Endometrium (tissue), 2 donors: ENCODE data around the gene HAVCR2.
"Not testable (repeated sequence)": the region's sequence is repeated elsewhere in the genome, so short reads cannot be mapped to it uniquely, and the experiment has no call there.

Experiments used
- FAIRE-seq: peaks from 2 replicates; lab custom pipeline; 2012; peaks lifted over from hg19 to GRCh38; lab: Jason Lieb, UNC
- donor health status: control.
- donor health status: control.

HAVCR2 gene

GRCh38 chr5:157088342-157088990 lies 20.4 kb downstream of the HAVCR2 start:
- no peak for FAIRE-seq

GRCh38 chr5:157086751-157087359 lies 22.0 kb downstream of the HAVCR2 start:
- no peak for FAIRE-seq

GRCh38 chr5:157085930-157086329 lies 22.9 kb downstream of the HAVCR2 start:
- no peak for FAIRE-seq

- FAIRE-seq, result no peak
Measured at GRCh38 chr5:157080286-157080685, 28.6 kb downstream of the HAVCR2 start.

- no peak for FAIRE-seq
Measured at GRCh38 chr5:157076558-157076957, 32.3 kb downstream of the HAVCR2 start.

GRCh38 chr5:157072508-157072907 lies 36.3 kb downstream of the HAVCR2 start:
- FAIRE-seq, result no peak

- no peak for FAIRE-seq
Measured at GRCh38 chr5:157069949-157070348, 38.9 kb downstream of the HAVCR2 start.

GRCh38 chr5:157068785-157069184 lies 40.1 kb downstream of the HAVCR2 start:
- no peak for FAIRE-seq

GRCh38 chr5:157068339-157068738 lies 40.5 kb downstream of the HAVCR2 start:
- no peak for FAIRE-seq

- FAIRE-seq, result no peak
Measured at GRCh38 chr5:157067005-157067404, 41.8 kb downstream of the HAVCR2 start.

- FAIRE-seq, result no peak
Measured at GRCh38 chr5:157066080-157066479, 42.8 kb downstream of the HAVCR2 start.

GRCh38 chr5:157063776-157064430 lies 44.9 kb downstream of the HAVCR2 start:
- FAIRE-seq, result no peak

- FAIRE-seq, result no peak
Measured at GRCh38 chr5:157059891-157060290, 49.0 kb downstream of the HAVCR2 start.

- FAIRE-seq, result no peak
Measured at GRCh38 chr5:157059093-157059539, 49.7 kb downstream of the HAVCR2 start, which contains the start of gene HAVCR1. Gene HAVCR1 (minus strand): TSS chr5:157059116. CDS start chr5:157057943, 1,173 bp downstream.

GRCh38 chr5:157057459-157058370 lies 51.1 kb downstream of the HAVCR2 start:
- FAIRE-seq, result no peak

GRCh38 chr5:157056848-157057247 lies 52.0 kb downstream of the HAVCR2 start:
- not testable (repeated sequence) for FAIRE-seq

GRCh38 chr5:157051604-157052245 lies 57.1 kb downstream of the HAVCR2 start:
- no peak for FAIRE-seq

- no peak for FAIRE-seq
Measured at GRCh38 chr5:157050050-157050449, 58.8 kb downstream of the HAVCR2 start.

- FAIRE-seq, result no peak
Measured at GRCh38 chr5:157049605-157050004, 59.2 kb downstream of the HAVCR2 start.

GRCh38 chr5:157047898-157048297 lies 60.9 kb downstream of the HAVCR2 start:
- no peak for FAIRE-seq

GRCh38 chr5:157047016-157047415 lies 61.8 kb downstream of the HAVCR2 start:
- FAIRE-seq, result not testable (repeated sequence)

- no peak for FAIRE-seq
Measured at GRCh38 chr5:157046041-157046440, 62.8 kb downstream of the HAVCR2 start.
